BE2C (cell line): ENCODE measurements around the gene RALGAPA2.
A peak's percentile ranks its signal among the peaks of the same experiment; 100 is the strongest.

Experiments
- DNase-seq: peaks from one replicate; pipeline ENCODE4 v3.0.0-alpha.2; 2020
- H3K27me3 ChIP-seq: fragments of 250-450 bp; sonication (Bioruptor Pico); 2 replicates; pipeline ENCODE4 v1.5.1; 2020; ENCODE audit warnings: mild to moderate bottlenecking
- H3K36me3 ChIP-seq: fragments of 250-450 bp; sonication (Bioruptor Pico); 2 replicates; pipeline ENCODE4 v1.5.1; 2020; ENCODE audit warnings: mild to moderate bottlenecking
- H3K4me1 ChIP-seq: fragments of 250-450 bp; sonication (Bioruptor Pico); 2 replicates; pipeline ENCODE4 v1.5.1; 2020
- H3K4me3 ChIP-seq: 2 replicates; pipeline ENCODE4 v1.5.1; 2011; ENCODE audit warnings: low read depth, low read length
- H3K9me3 ChIP-seq: fragments of 250-450 bp; sonication (Bioruptor Pico); 2 replicates; pipeline ENCODE4 v1.5.1; 2020
- TF ChIP-seq, protein P1 (sequence below): IDR thresholded peaks from 2 replicates; pipeline ENCODE4 v1.5.1; 2012; ENCODE audit warnings: mild to moderate bottlenecking, low read depth, low read length

The RALGAPA2 gene

GRCh38 chr20:20446425-20447015 is 265.9 kb downstream of the RALGAPA2 start:
- Histone ChIP-seq H3K27me3 (no peaks in the 10 kb centered on the region), H3K4me3 (no peak overlapping the region), H3K36me3 (no peaks in the 10 kb centered on the region), H3K9me3 (no peaks in the 10 kb centered on the region), H3K4me1 (peaks cover 24% of the 10 kb centered on the region)
- TF ChIP-seq, protein P1, sequence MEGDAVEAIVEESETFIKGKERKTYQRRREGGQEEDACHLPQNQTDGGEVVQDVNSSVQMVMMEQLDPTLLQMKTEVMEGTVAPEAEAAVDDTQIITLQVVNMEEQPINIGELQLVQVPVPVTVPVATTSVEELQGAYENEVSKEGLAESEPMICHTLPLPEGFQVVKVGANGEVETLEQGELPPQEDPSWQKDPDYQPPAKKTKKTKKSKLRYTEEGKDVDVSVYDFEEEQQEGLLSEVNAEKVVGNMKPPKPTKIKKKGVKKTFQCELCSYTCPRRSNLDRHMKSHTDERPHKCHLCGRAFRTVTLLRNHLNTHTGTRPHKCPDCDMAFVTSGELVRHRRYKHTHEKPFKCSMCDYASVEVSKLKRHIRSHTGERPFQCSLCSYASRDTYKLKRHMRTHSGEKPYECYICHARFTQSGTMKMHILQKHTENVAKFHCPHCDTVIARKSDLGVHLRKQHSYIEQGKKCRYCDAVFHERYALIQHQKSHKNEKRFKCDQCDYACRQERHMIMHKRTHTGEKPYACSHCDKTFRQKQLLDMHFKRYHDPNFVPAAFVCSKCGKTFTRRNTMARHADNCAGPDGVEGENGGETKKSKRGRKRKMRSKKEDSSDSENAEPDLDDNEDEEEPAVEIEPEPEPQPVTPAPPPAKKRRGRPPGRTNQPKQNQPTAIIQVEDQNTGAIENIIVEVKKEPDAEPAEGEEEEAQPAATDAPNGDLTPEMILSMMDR: no peak
- no peak for DNase-seq

GRCh38 chr20:20446001-20446400 is 266.4 kb downstream of the RALGAPA2 start:
- no peak for DNase-seq
- Histone ChIP-seq H3K9me3 (no peaks in the 10 kb centered on the region), H3K4me3 (no peak overlapping the region), H3K4me1 (peaks cover 24% of the 10 kb centered on the region), H3K36me3 (no peaks in the 10 kb centered on the region), H3K27me3 (no peaks in the 10 kb centered on the region)
- TF ChIP-seq, protein P1: no peak

GRCh38 chr20:20443504-20443903 is 268.9 kb downstream of the RALGAPA2 start:
- no peaks in the 10 kb centered on the region for H3K36me3 ChIP-seq
- no peak for DNase-seq
- H3K4me1 ChIP-seq: peaks cover 26% of the 10 kb centered on the region
- TF ChIP-seq, protein P1: no peak
- H3K27me3 ChIP-seq: no peaks in the 10 kb centered on the region
- H3K4me3 ChIP-seq: no peak overlapping the region
- H3K9me3 ChIP-seq: no peaks in the 10 kb centered on the region

GRCh38 chr20:20442466-20442865 is 270.0 kb downstream of the RALGAPA2 start:
- Histone ChIP-seq H3K27me3 (no peaks in the 10 kb centered on the region), H3K9me3 (no peaks in the 10 kb centered on the region), H3K4me1 (peaks cover 25% of the 10 kb centered on the region), H3K36me3 (no peaks in the 10 kb centered on the region), H3K4me3 (no peak overlapping the region)
- no peak for DNase-seq
- TF ChIP-seq, protein P1: no peak

DNA sequence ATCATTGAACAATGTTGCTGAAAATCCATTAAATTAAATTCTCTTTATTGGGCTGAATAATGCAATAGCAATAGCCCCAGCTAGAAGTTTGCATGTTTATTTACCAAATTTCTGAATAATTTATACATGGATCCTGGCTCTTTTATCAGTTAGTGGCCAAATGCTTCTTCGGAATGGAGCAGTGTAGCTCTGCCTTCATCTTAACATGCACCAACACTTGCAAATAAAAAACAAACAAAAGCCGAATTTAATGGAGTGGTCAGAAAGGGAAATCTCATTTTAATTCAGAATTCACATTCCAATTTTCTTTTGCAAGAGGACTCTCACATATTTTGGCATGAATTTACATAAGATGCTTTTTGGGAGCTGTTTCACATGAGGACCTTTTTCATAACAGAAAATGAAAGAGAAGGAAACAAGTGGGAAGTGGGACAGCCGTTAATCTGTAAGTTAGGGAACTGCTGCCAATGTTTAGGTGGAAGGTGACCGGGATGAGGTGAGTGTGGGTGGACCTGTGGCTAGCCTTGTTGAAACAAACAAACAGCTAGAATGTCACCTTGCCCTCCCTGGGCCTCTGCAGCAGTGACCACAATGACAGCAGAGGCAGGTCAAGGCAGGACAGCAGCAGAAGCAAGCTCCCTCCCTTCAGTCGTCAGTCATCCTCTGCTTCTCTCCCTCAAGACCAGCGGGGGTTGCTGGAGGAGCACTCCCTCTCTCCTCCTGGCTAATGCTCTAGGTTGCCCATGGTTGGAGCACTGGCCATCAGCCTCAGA is 271.4 kb downstream of the RALGAPA2 start:
- no peak for DNase-seq
- Histone ChIP-seq H3K27me3 (no peaks in the 10 kb centered on the region), H3K4me1 (peaks cover 20% of the 10 kb centered on the region), H3K4me3 (no peak overlapping the region), H3K9me3 (no peaks in the 10 kb centered on the region), H3K36me3 (no peaks in the 10 kb centered on the region)
- TF ChIP-seq, protein P1: no peak

- H3K27me3 ChIP-seq: no peaks in the 10 kb centered on the region
- H3K9me3 ChIP-seq: no peaks in the 10 kb centered on the region
- TF ChIP-seq, protein P1: no peak
- H3K36me3 ChIP-seq: no peaks in the 10 kb centered on the region
- H3K4me1 ChIP-seq: peaks cover 20% of the 10 kb centered on the region
- no peak overlapping the region for H3K4me3 ChIP-seq
- peak; percentile 40 for DNase-seq
These were observed 272.0 kb downstream of the RALGAPA2 start for GRCh38 chr20:20440481-20440880.
